Activated B cell treated with CpG ODN at 0.5 μM for 24 hours (primary cell): ENCODE data around the gene PKD1. TPM values are rescaled to one million over a fixed set of nuclear protein-coding genes. Genes with fewer than 3 reads are reported as not detected.

ENCODE experiments used
- ATAC-seq: fragments of 200-7000 bp; cut with Tn5 transposase; one replicate; pipeline ENCODE4 v1.10.0; 2021; ENCODE audit warnings: low read depth, mild to moderate bottlenecking, moderate library complexity
- CTCF ChIA-PET: fragments of 350-600 bp; sonication (Branson Sonifier 250); formaldehyde crosslinking; loops from one replicate; lab custom pipeline; 2021; ENCODE audit warnings: antibody characterized with exemption; lab: Charles Lee
- POLR2A ChIA-PET: fragments of 350-600 bp; sonication (Branson Sonifier 250); formaldehyde crosslinking; loops from one replicate; lab custom pipeline; 2021; ENCODE audit warnings: antibody characterized with exemption; lab: Charles Lee
- DNase-seq: peaks from one replicate; pipeline ENCODE4 v3.0.0; 2022
- H3K27ac Mint-ChIP-seq: one replicate; pipeline ENCODE4 v1.8.0; 2020; ENCODE audit warnings: mixed read lengths
- H3K27me3 Mint-ChIP-seq: one replicate; pipeline ENCODE4 v1.8.0; 2021; ENCODE audit warnings: mixed read lengths
- H3K36me3 Mint-ChIP-seq: one replicate; pipeline ENCODE4 v1.8.0; 2021; ENCODE audit warnings: low read depth, mixed read lengths
- H3K4me1 Mint-ChIP-seq: one replicate; pipeline ENCODE4 v1.8.0; 2021; ENCODE audit warnings: mixed read lengths
- H3K4me3 Mint-ChIP-seq: one replicate; pipeline ENCODE4 v1.8.0; 2020; ENCODE audit warnings: mild to moderate bottlenecking, mixed read lengths
- H3K9me3 Mint-ChIP-seq: one replicate; pipeline ENCODE4 v1.8.0; 2020; ENCODE audit warnings: mixed read lengths
- intact Hi-C: fragments of 100-400 bp; cut with micrococcal nuclease; formaldehyde crosslinking; loops from one replicate; pipeline ENCODE4 v1.15.1; 2024
- total RNA-seq: library from RNA; stranded (reverse); gene quantifications from 2 replicates; pipeline ENCODE4 v1.2.3, GENCODE V29; 2022
- TF ChIP-seq, protein P1 (sequence below): fragments of 200-600 bp; IDR thresholded peaks from one replicate; pipeline ENCODE4 v1.8.0; 2022; ENCODE audit warnings: antibody characterized with exemption, mild to moderate bottlenecking

Gene PKD1
- total RNA-seq, 1 donor from 2014 or later = 84.2 TPM

DNA sequence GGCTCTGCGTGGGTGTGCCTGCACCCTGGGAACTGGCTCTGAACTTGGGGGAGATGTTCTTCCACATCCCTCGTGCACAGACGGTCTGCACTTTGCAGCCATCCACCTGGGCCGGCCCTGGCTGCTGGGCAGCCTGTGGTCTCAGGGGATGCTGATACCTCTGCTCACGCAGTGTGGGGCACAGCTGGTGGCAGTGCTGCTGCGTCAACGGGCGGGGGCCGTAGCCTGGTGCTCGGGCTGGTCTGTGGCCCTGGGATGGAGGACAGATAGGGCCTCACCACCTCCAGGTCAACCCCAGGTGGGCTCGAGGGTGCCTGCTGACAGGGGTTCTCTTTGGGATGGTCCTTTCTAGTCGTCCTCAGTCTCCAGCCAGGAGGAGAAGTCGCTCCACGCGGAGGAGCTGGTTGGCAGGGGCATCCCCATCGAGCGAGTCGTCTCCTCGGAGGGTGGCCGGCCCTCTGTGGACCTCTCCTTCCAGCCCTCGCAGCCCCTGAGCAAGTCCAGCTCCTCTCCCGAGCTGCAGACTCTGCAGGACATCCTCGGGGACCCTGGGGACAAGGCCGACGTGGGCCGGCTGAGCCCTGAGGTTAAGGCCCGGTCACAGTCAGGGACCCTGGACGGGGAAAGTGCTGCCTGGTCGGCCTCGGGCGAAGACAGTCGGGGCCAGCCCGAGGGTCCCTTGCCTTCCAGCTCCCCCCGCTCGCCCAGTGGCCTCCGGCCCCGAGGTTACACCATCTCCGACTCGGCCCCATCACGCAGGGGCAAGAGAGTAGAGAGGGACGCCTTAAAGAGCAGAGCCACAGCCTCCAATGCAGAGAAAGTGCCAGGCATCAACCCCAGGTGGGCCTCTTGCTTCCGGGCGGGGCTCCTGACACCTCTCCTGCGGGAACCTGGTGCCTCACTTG is 51.6 kb downstream of the PKD1 start:
- Mint-ChIP-seq H3K27ac (no peak overlapping the region), H3K27me3 (no peaks in the 10 kb centered on the region), H3K4me1 (peaks cover 6% of the 10 kb centered on the region), H3K36me3 (peaks cover 49% of the 10 kb centered on the region), H3K4me3 (no peak overlapping the region), H3K9me3 (no peaks in the 10 kb centered on the region)
- POLR2A ChIA-PET = no interaction called here
- CTCF ChIA-PET = no interaction called here
- DNase-seq (no peak), ATAC-seq (no peak)
- TF ChIP-seq, protein P1, sequence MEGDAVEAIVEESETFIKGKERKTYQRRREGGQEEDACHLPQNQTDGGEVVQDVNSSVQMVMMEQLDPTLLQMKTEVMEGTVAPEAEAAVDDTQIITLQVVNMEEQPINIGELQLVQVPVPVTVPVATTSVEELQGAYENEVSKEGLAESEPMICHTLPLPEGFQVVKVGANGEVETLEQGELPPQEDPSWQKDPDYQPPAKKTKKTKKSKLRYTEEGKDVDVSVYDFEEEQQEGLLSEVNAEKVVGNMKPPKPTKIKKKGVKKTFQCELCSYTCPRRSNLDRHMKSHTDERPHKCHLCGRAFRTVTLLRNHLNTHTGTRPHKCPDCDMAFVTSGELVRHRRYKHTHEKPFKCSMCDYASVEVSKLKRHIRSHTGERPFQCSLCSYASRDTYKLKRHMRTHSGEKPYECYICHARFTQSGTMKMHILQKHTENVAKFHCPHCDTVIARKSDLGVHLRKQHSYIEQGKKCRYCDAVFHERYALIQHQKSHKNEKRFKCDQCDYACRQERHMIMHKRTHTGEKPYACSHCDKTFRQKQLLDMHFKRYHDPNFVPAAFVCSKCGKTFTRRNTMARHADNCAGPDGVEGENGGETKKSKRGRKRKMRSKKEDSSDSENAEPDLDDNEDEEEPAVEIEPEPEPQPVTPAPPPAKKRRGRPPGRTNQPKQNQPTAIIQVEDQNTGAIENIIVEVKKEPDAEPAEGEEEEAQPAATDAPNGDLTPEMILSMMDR = no peak
- intact Hi-C loops = no loop called here

DNA sequence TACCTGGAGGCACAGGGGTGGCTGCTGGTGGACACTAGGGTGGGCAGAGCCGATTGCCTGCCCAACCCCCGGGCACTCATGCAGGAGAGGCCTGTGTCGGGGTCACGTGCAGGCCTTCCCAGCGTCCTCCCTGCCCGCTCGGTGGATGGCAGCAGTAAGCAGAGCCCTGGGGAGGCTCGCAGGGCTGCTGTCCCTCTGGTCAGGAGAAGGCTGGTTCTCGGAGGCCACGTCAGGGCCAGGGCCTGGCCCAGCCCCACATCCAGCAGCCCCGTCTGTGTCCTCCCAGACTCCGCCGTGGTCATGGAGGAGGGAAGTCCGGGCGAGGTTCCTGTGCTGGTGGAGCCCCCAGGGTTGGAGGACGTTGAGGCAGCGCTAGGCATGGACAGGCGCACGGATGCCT is 52.3 kb downstream of the PKD1 start:
- no peak for DNase-seq
- ATAC-seq = no peak
- Mint-ChIP-seq H3K36me3 (peaks cover 47% of the 10 kb centered on the region), H3K4me1 (peaks cover 6% of the 10 kb centered on the region), H3K9me3 (no peaks in the 10 kb centered on the region), H3K4me3 (no peak overlapping the region), H3K27me3 (no peaks in the 10 kb centered on the region), H3K27ac (no peak overlapping the region)
- TF ChIP-seq, protein P1 = no peak
- ChIA-PET POLR2A (no interaction called here), CTCF (no interaction called here)
- intact Hi-C loops = no loop called here

DNA sequence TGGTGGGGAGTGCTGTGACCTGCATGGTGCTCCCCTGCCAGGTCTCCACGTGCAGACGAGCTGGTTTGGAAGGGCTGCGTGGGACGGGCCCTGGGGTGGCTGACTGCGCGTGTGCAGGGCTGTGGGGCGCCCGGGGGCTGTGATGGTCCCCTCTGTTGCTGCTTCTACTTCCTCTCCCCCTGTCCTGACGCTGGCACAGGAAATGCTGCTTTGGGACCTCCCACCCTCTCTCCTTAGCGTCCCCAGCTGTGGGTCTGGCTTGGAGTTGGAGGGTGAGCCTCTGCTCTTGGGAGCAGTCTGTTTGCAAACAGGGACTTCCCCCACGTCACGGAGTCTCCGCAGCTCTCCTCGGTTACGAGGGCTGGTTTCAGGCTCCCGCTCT is 52.7 kb downstream of the PKD1 start:
- Mint-ChIP-seq H3K36me3 (peaks cover 45% of the 10 kb centered on the region), H3K27ac (no peak overlapping the region), H3K4me1 (peaks cover 6% of the 10 kb centered on the region), H3K4me3 (no peak overlapping the region), H3K9me3 (no peaks in the 10 kb centered on the region), H3K27me3 (no peaks in the 10 kb centered on the region)
- no peak for DNase-seq
- intact Hi-C loops = no loop called here
- TF ChIP-seq, protein P1 = no peak
- ChIA-PET POLR2A (no interaction called here), CTCF (no interaction called here)
- ATAC-seq = no peak

DNA sequence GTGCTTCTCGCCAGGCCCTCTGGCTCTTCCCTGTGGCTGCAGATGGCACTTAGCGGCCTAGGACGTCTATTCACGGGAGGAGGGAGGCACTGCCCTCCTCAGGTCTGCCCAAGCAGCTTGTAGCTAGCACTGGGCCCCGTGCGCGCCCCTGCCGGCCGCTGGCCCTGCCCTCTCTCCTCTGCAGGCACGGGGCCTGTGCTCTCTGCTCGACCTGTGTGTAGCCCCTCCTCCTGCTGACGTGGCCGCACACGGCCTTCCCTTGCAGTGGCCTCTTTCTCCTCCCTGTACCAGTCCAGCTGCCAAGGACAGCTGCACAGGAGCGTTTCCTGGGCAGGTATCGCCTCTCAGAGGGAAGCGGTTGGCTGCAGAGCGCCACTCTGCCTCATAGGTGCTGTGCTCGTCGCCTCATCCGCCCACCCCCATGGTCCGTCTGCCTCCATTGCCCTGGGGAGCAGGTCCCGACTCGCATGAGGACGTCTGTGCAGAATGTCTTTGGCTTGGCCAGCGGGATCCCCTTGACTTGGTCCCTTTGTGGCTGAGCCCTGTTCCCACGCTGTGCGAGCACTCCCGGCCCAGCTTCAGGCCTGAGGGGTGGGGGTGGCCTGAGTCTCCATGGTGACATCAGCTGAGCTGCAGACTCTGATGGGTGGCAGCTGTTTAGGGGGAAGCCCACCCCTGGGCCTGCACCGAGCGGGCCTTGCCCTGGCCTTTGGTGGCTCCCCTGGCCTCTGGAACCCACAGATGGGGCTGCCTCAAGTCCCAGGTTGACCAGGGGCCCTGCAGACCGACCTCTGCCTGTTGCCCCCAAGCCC is 53.3 kb downstream of the PKD1 start:
- CTCF ChIA-PET = no interaction called here

More for the DNA sequence above, 53.3 kb downstream of the PKD1 start:
- H3K27me3 Mint-ChIP-seq = no peaks in the 10 kb centered on the region
- H3K36me3 Mint-ChIP-seq = peaks cover 45% of the 10 kb centered on the region
- DNase-seq (no peak), ATAC-seq (no peak)
- H3K9me3 Mint-ChIP-seq = no peaks in the 10 kb centered on the region
- intact Hi-C loops = no loop called here
- POLR2A ChIA-PET = no interaction called here
- H3K4me1 Mint-ChIP-seq = peaks cover 6% of the 10 kb centered on the region
- no peak overlapping the region for H3K27ac Mint-ChIP-seq
- H3K4me3 Mint-ChIP-seq = no peak overlapping the region
- TF ChIP-seq, protein P1 = no peak
